ENCODE results near the gene HESX1. TPM values are rescaled to one million over a fixed set of nuclear protein-coding genes. Genes with fewer than 3 reads are reported as not detected.

HESX1 gene
- total and polyA plus RNA-seq, 2 of the 13 experiments (the other 11 are each of a cell fraction or from before 2014, with no cell fraction given), result 0.57 to 0.75 TPM

- TF ChIP-seq HMGXB4 (CRISPR knock-in tag; IDR thresholded peaks at IDR 0.05; ENCODE audit: borderline replicate concordance in 1 of 2, low read depth in 1 of 2) (no peak), TCF12 (IDR thresholded peaks at IDR 0.05) (no peak), TCF12 (CRISPR knock-in tag; IDR thresholded peaks at IDR 0.05) (no peak), ZNF749 (CRISPR knock-in tag; IDR thresholded peaks at IDR 0.05; ENCODE audit: borderline replicate concordance) (0 out of 2 replicates have a peak, but pooled peaks have one; percentile 6), FOXA1 (IDR thresholded peaks at IDR 0.05) (no peak), FOXA1 (CRISPR knock-in tag; IDR thresholded peaks at IDR 0.05) (no peak), AHDC1 (CRISPR knock-in tag; IDR thresholded peaks at IDR 0.05; ENCODE audit: borderline replicate concordance) (no peak), SUZ12 (IDR thresholded peaks at IDR 0.05; ENCODE audit: low read depth, low read length) (no peak), ZNF773 (CRISPR knock-in tag; IDR thresholded peaks at IDR 0.05; ENCODE audit: borderline replicate concordance) (no peak), ZSCAN22 (CRISPR knock-in tag; IDR thresholded peaks at IDR 0.05) (no peak), KAT7 (CRISPR knock-in tag; IDR thresholded peaks at IDR 0.05; ENCODE audit: borderline replicate concordance) (no peak), TRIM24 (CRISPR knock-in tag; IDR thresholded peaks at IDR 0.05) (no peak), GZF1 (CRISPR knock-in tag; IDR thresholded peaks at IDR 0.05) (no peak), ZNF746 (CRISPR knock-in tag; IDR thresholded peaks at IDR 0.05) (no peak), NFATC3 (CRISPR knock-in tag; IDR thresholded peaks at IDR 0.05) (no peak), AKAP8 (CRISPR knock-in tag; IDR thresholded peaks at IDR 0.05) (0 out of 2 replicates have a peak, but pooled peaks have one; percentile 3), ZNF770 (CRISPR knock-in tag; IDR thresholded peaks at IDR 0.05) (no peak; the same call in 1 of the 2 replicates), TOPORS (CRISPR knock-in tag; IDR thresholded peaks at IDR 0.05) (no peak), POLR2AphosphoS5 (IDR thresholded peaks at IDR 0.05; ENCODE audit: low read depth, low read length) (no peak)
Measured at GRCh38 chr3:57227930-57228751, 28.4 kb upstream of the HESX1 start (continued).
